OCI-LY7 (cell line): ENCODE measurements around the gene CDK14. TPM values are rescaled to one million over a fixed set of nuclear protein-coding genes. Genes with fewer than 3 reads are reported as not detected.

Experiments
- BruUV-seq: library from RNA; stranded (reverse); fragments of 400-500 nt; replicated peaks from 2 replicates; lab custom pipeline; 2021; lab: Mats Ljungman, UMichigan
- CTCF ChIA-PET: fragments of 300-600 bp; sonication (Branson Sonifier 250); formaldehyde crosslinking; loops from one replicate; lab custom pipeline; 2022; ENCODE audit warnings: antibody characterized with exemption; ENCODE audit not compliant: unreplicated experiment; lab: Charles Lee
- POLR2A ChIA-PET: fragments of 300-600 bp; sonication (Branson Sonifier 250); formaldehyde crosslinking; loops from one replicate; lab custom pipeline; 2022; ENCODE audit warnings: antibody characterized with exemption; lab: Charles Lee
- DNase-seq: peaks from one replicate; pipeline ENCODE4 v3.0.0-alpha.2; 2015; ENCODE audit warnings: low spot score
- H2AFZ ChIP-seq: fragments of 200-600 bp; sonication (generic), shearing (Covaris generic); 2 replicates; pipeline ENCODE4 v1.6.1; 2014; ENCODE audit warnings: mild to moderate bottlenecking, antibody characterized with exemption, low read length, moderate library complexity
- H3K27ac ChIP-seq: fragments of 200-600 bp; sonication (generic); 2 replicates; pipeline ENCODE4 v1.5.1; 2014; ENCODE audit warnings: mixed run types, low read depth, mild to moderate bottlenecking, moderate library complexity, low read length, inconsistent platforms; ENCODE audit not compliant: poor library complexity, severe bottlenecking
- H3K36me3 ChIP-seq: fragments of 200-600 bp; sonication (generic); 2 replicates; pipeline ENCODE4 v1.6.1; 2014; ENCODE audit warnings: mild to moderate bottlenecking, antibody characterized with exemption, low read length, moderate library complexity, mixed read lengths; ENCODE audit not compliant: insufficient read depth
- H3K4me1 ChIP-seq: fragments of 200-600 bp; sonication (generic); 2 replicates; pipeline ENCODE4 v1.5.1; 2014; ENCODE audit warnings: mild to moderate bottlenecking, low read length; ENCODE audit not compliant: insufficient read depth, poor library complexity, severe bottlenecking
- H3K4me2 ChIP-seq: fragments of 200-600 bp; sonication (generic); 2 replicates; pipeline ENCODE4 v1.6.1; 2014; ENCODE audit warnings: mild to moderate bottlenecking, low read length
- H3K4me3 ChIP-seq: fragments of 200-600 bp; sonication (generic); 2 replicates; pipeline ENCODE4 v1.5.1; 2014; ENCODE audit warnings: mild to moderate bottlenecking, low read depth, low read length; ENCODE audit not compliant: poor library complexity, severe bottlenecking
- H3K79me2 ChIP-seq: fragments of 200-600 bp; sonication (generic); 2 replicates; pipeline ENCODE4 v1.6.1; 2016; ENCODE audit warnings: low read depth, mild to moderate bottlenecking, low read length, moderate library complexity, mixed read lengths; ENCODE audit not compliant: insufficient read depth
- H3K9me2 ChIP-seq: fragments of 200-600 bp; sonication (generic); 2 replicates; pipeline ENCODE4 v1.6.1; 2016; ENCODE audit warnings: mild to moderate bottlenecking, low read length, mixed read lengths; ENCODE audit not compliant: insufficient read depth
- H3K9me3 ChIP-seq: fragments of 200-600 bp; sonication (generic); 2 replicates; pipeline ENCODE4 v1.6.1; 2014; ENCODE audit warnings: mild to moderate bottlenecking, mixed run types, low read length, mixed read lengths
- H4K20me1 ChIP-seq: fragments of 200-600 bp; sonication (generic); 2 replicates; pipeline ENCODE4 v1.6.1; 2014; ENCODE audit warnings: mild to moderate bottlenecking, antibody characterized with exemption, low read length, moderate library complexity, mixed read lengths; ENCODE audit not compliant: insufficient read depth
- EZH2phosphoT487 ChIP-seq: fragments of 200-600 bp; sonication (generic); IDR thresholded peaks from 2 replicates; pipeline ENCODE4 v1.6.1; 2018; ENCODE audit warnings: low read depth, borderline replicate concordance, mild to moderate bottlenecking, mixed run types, antibody characterized with exemption, low read length, moderate library complexity, mixed read lengths
- intact Hi-C: fragments of 100-400 bp; cut with micrococcal nuclease; formaldehyde crosslinking; loops from one replicate; pipeline ENCODE4 v1.10.0; 2022; ENCODE audit not compliant: unreplicated experiment
- total RNA-seq, 2 experiments: library from RNA; depleted of rRNA in 1 of 2; stranded (reverse); fragments of >200 nt in 1 of 2; shearing (Covaris generic) in 1 of 2; gene quantifications; 2 replicates each; pipeline ENCODE4 v1.2.3, GENCODE V29; 2014 to 2022
- TF ChIP-seq, protein P1 (sequence below): fragments of 200-600 bp; sonication (generic); conservative IDR thresholded peaks from 2 replicates; pipeline ENCODE4 v1.5.1; 2014; ENCODE audit warnings: mild to moderate bottlenecking, antibody characterized with exemption, low read length, moderate library complexity, mixed read lengths

Gene CDK14
- total RNA-seq, 2 experiments from 2014 or later = 90.7 to 111 TPM

DNA sequence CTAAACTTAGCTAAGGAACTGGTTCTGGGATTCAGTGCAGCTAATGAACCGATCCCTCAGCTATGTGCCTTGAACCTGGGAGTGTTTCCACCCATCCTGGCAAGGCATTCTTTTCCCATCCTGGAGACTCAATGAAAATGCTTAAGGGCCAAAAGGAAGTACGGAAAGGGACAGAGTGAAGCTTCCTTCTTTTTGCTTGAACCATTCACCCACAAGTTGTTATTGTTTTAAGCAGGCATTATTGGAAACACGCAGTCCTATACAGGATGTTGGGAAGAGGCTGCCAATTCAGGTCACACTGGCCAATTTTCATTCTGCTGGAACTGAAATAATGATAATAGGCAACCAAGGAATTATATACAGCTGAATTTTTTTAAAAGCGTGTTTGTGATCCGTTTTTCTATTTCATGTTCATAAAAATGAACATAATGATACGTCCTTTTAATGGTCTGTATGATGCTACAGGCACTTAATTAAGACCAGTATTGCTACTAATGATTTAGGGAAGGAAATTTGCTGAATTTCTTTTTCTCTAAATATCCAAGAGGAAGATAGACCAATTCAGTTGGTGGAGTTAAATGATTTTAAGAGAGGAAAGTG is 610.3 kb downstream of the CDK14 start:
- intact Hi-C loops = no loop called here
- Histone ChIP-seq H2AFZ (no peak overlapping the region), H4K20me1 (no peaks in the 10 kb centered on the region), H3K4me1 (peaks cover 7% of the 10 kb centered on the region), H3K79me2 (no peaks in the 10 kb centered on the region), H3K4me3 (no peak overlapping the region), H3K9me2 (no peaks in the 10 kb centered on the region), H3K4me2 (no peak overlapping the region), H3K9me3 (no peaks in the 10 kb centered on the region), H3K36me3 (peaks cover 16% of the 10 kb centered on the region; the same call in 1 of the 2 replicates), H3K27ac (no peak overlapping the region)
- DNase-seq = no peak
- TF ChIP-seq EZH2phosphoT487 = no peak
- TF ChIP-seq, protein P1, sequence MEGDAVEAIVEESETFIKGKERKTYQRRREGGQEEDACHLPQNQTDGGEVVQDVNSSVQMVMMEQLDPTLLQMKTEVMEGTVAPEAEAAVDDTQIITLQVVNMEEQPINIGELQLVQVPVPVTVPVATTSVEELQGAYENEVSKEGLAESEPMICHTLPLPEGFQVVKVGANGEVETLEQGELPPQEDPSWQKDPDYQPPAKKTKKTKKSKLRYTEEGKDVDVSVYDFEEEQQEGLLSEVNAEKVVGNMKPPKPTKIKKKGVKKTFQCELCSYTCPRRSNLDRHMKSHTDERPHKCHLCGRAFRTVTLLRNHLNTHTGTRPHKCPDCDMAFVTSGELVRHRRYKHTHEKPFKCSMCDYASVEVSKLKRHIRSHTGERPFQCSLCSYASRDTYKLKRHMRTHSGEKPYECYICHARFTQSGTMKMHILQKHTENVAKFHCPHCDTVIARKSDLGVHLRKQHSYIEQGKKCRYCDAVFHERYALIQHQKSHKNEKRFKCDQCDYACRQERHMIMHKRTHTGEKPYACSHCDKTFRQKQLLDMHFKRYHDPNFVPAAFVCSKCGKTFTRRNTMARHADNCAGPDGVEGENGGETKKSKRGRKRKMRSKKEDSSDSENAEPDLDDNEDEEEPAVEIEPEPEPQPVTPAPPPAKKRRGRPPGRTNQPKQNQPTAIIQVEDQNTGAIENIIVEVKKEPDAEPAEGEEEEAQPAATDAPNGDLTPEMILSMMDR = no peak
- CTCF ChIA-PET = no interaction called here
- no TSS peak for BruUV-seq
- POLR2A ChIA-PET = no interaction called here

DNA sequence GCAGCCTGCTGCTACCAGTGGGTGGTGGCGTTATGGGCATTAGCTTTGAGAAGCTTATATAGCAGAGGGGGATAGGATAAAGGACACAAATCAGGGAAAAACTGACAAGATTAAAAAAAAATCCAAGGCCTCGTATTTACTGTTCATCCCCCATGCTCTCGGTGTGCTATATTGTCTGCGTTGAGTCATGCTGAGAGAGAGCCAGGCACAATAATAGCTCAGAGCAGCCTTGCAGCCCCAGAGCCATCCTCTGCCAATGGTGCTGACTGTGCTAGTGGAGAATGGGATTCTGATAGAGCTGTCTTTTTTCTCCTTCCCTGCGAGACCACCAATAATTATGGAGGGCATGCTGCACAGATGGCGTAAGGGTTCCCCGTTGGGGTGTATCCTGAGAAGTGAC is 616.5 kb downstream of the CDK14 start:
- H3K36me3 ChIP-seq = peaks cover 10% of the 10 kb centered on the region; the same call in 1 of the 2 replicates
- H3K9me2 ChIP-seq = no peaks in the 10 kb centered on the region
- TF ChIP-seq, protein P1 = no peak
- TF ChIP-seq EZH2phosphoT487 = no peak
- intact Hi-C loops = no loop called here
- no peaks in the 10 kb centered on the region for H3K79me2 ChIP-seq
- H3K4me3 ChIP-seq = no peak overlapping the region
- no peak overlapping the region for H3K27ac ChIP-seq
- CTCF ChIA-PET = interaction anchor here (0.8 kb wide), 1 partner anchor 19 kb away, joined by 3 read pairs; no protein-coding TSS in a partner anchor
- DNase-seq = no peak
- no peaks in the 10 kb centered on the region for H4K20me1 ChIP-seq
- POLR2A ChIA-PET = no interaction called here
- no TSS peak for BruUV-seq
- H3K4me2 ChIP-seq = no peak overlapping the region
- H3K9me3 ChIP-seq = no peaks in the 10 kb centered on the region
- no peak overlapping the region for H2AFZ ChIP-seq
- no peaks in the 10 kb centered on the region for H3K4me1 ChIP-seq

GRCh38 chr7:91226411-91226810 is 630.3 kb downstream of the CDK14 start:
- ChIA-PET CTCF (no interaction called here), POLR2A (no interaction called here)
- intact Hi-C loops = no loop called here
- no peak overlapping the region for H3K4me2 ChIP-seq
- no peak overlapping the region for H3K27ac ChIP-seq
- no peak overlapping the region for H3K4me3 ChIP-seq
- H3K79me2 ChIP-seq = no peaks in the 10 kb centered on the region
- H4K20me1 ChIP-seq = no peaks in the 10 kb centered on the region
- H2AFZ ChIP-seq = no peak overlapping the region
- H3K9me3 ChIP-seq = no peaks in the 10 kb centered on the region
- no peaks in the 10 kb centered on the region for H3K9me2 ChIP-seq
- H3K4me1 ChIP-seq = no peaks in the 10 kb centered on the region
- TF ChIP-seq EZH2phosphoT487 = no peak
- TF ChIP-seq, protein P1 = no peak
- H3K36me3 ChIP-seq = no peaks in the 10 kb centered on the region
- BruUV-seq = no TSS peak
- no peak for DNase-seq
